Mesenchymal stem cell (in vitro differentiated cells and primary cell): ENCODE data around the gene CHCHD3.

Source experiments
- DNase-seq: peaks from one replicate; pipeline ENCODE4 v3.0.0-alpha.2; 2013
- H2AFZ ChIP-seq: one replicate; pipeline ENCODE4 v1.6.1; 2013; ENCODE audit warnings: low read depth, mild to moderate bottlenecking, control low read depth, inconsistent platforms, low read length, moderate library complexity
- H2AK5ac ChIP-seq: 2 replicates; pipeline ENCODE4 v1.6.1; 2013; ENCODE audit warnings: low read length, moderate library complexity, mild to moderate bottlenecking, inconsistent platforms; ENCODE audit not compliant: severe bottlenecking
- H2BK120ac ChIP-seq: one replicate; pipeline ENCODE4 v1.6.1; 2013; ENCODE audit warnings: low read depth, mild to moderate bottlenecking, inconsistent platforms, low read length, moderate library complexity
- H2BK12ac ChIP-seq, 2 experiments: one replicate each; pipeline ENCODE4 v1.6.1; 2013; ENCODE audit warnings: inconsistent platforms in 2 of 2, low read length in 2 of 2, mild to moderate bottlenecking in 2 of 2, moderate library complexity in 2 of 2, control low read depth in 1 of 2
- H2BK15ac ChIP-seq: one replicate; pipeline ENCODE4 v1.6.1; 2013; ENCODE audit warnings: mild to moderate bottlenecking, low read depth, inconsistent platforms; ENCODE audit not compliant: poor library complexity, severe bottlenecking
- H2BK5ac ChIP-seq: 2 replicates; pipeline ENCODE4 v1.6.1; 2013; ENCODE audit warnings: low read depth, mild to moderate bottlenecking, low read length, control low read depth, inconsistent platforms; ENCODE audit not compliant: poor library complexity, severe bottlenecking
- H3K14ac ChIP-seq, 2 experiments: one replicate each; pipeline ENCODE4 v1.6.1; 2013; ENCODE audit warnings: inconsistent platforms in 2 of 2, low read length in 2 of 2, control low read depth in 1 of 2, mild to moderate bottlenecking in 1 of 2, moderate library complexity in 1 of 2
- H3K18ac ChIP-seq, 2 experiments: one replicate each; pipeline ENCODE4 v1.6.1; 2013; ENCODE audit warnings: inconsistent platforms in 2 of 2, low read length in 2 of 2, control low read depth in 1 of 2, low read depth in 1 of 2, mild to moderate bottlenecking in 1 of 2
- H3K23ac ChIP-seq, 2 experiments: one replicate each; pipeline ENCODE4 v1.6.1; 2013; ENCODE audit warnings: inconsistent platforms in 2 of 2, low read length in 2 of 2, mild to moderate bottlenecking in 2 of 2, moderate library complexity in 2 of 2, control low read depth in 1 of 2
- H3K27ac ChIP-seq: 2 replicates; pipeline ENCODE4 v1.5.1; 2013; ENCODE audit warnings: mild to moderate bottlenecking, moderate library complexity, low read length, control low read depth, inconsistent platforms; ENCODE audit not compliant: poor library complexity, severe bottlenecking
- H3K27me3 ChIP-seq, 2 experiments: 2 replicates each; pipeline versions ENCODE4 v1.6.1 to v1.7.0; 2013; ENCODE audit warnings: low read length in 2 of 2, mild to moderate bottlenecking in 2 of 2, moderate library complexity in 2 of 2, control low read depth in 1 of 2, inconsistent platforms in 1 of 2; ENCODE audit not compliant: control insufficient read depth in 1 of 2, insufficient read depth in 1 of 2
- H3K36me3 ChIP-seq, 2 experiments: 2 replicates each; pipeline versions ENCODE4 v1.6.1 to v1.7.0; 2013; ENCODE audit warnings: low read length in 2 of 2, control low read depth in 1 of 2, inconsistent platforms in 1 of 2, low read depth in 1 of 2, mild to moderate bottlenecking in 1 of 2; ENCODE audit not compliant: insufficient read depth in 2 of 2, control insufficient read depth in 1 of 2
- H3K4ac ChIP-seq, 2 experiments: one replicate each; pipeline ENCODE4 v1.6.1; 2013; ENCODE audit warnings: inconsistent platforms in 2 of 2, low read length in 2 of 2, mild to moderate bottlenecking in 2 of 2, moderate library complexity in 2 of 2, control low read depth in 1 of 2, low read depth in 1 of 2
- H3K4me1 ChIP-seq: 2 replicates; pipeline ENCODE4 v1.6.1; 2013; ENCODE audit warnings: low read depth, low read length, control low read depth; ENCODE audit not compliant: control insufficient read depth, insufficient read depth
- H3K4me2 ChIP-seq: 2 replicates; pipeline ENCODE4 v1.6.1; 2013; ENCODE audit warnings: low read length, mild to moderate bottlenecking, inconsistent platforms; ENCODE audit not compliant: poor library complexity, severe bottlenecking
- H3K4me3 ChIP-seq, 2 experiments: 2 replicates each; pipeline versions ENCODE4 v1.5.1 to v1.7.0; 2013; ENCODE audit warnings: low read length in 2 of 2, mild to moderate bottlenecking in 2 of 2, control low read depth in 1 of 2, low read depth in 1 of 2; ENCODE audit not compliant: insufficient read depth in 1 of 2
- H3K79me1 ChIP-seq: replicated peaks from 2 replicates; pipeline ENCODE4 v1.6.1; 2013; ENCODE audit warnings: mild to moderate bottlenecking, control low read depth, low read length, inconsistent platforms; ENCODE audit not compliant: poor library complexity, severe bottlenecking
- H3K9ac ChIP-seq: 2 replicates; pipeline ENCODE4 v1.7.0; 2013; ENCODE audit warnings: mild to moderate bottlenecking, low read length, moderate library complexity
- H3K9me3 ChIP-seq: 2 replicates; pipeline ENCODE4 v1.7.0; 2013; ENCODE audit warnings: mild to moderate bottlenecking, low read length; ENCODE audit not compliant: control insufficient read depth
- H4K8ac ChIP-seq: one replicate; pipeline ENCODE4 v1.6.1; 2013; ENCODE audit warnings: inconsistent platforms, mild to moderate bottlenecking, low read length, moderate library complexity
- H4K91ac ChIP-seq: one replicate; pipeline ENCODE4 v1.6.1; 2013; ENCODE audit warnings: mild to moderate bottlenecking, low read length, inconsistent platforms
- WGBS: methylation state at CpG from one replicate; pipeline ENCODE4 v1.1.7; 2013; ENCODE audit warnings: mixed read lengths; 5-methylcytosine and 5-hydroxymethylcytosine counted together

CHCHD3 gene

GRCh38 chr7:133071506-133071905, 10.4 kb downstream of the CHCHD3 start:
- Histone ChIP-seq H3K4ac (no peak overlapping the region), H2BK120ac (no peak overlapping the region), H4K8ac (no peak overlapping the region), H3K27me3 (no peaks in the 10 kb centered on the region), H2AK5ac (no peak overlapping the region), H3K4me2 (no peak overlapping the region), H3K4me1 (no peaks in the 10 kb centered on the region), H4K91ac (no peak overlapping the region), H3K79me1 (peaks cover 28% of the 10 kb centered on the region), H3K27ac (no peak overlapping the region), H3K14ac (no peak overlapping the region), H3K9me3 (no peaks in the 10 kb centered on the region), H2BK5ac (no peak overlapping the region), H3K4me3 (no peak overlapping the region), H2BK12ac (no peak overlapping the region), H3K9ac (no peak overlapping the region), H2AFZ (no peak overlapping the region), H3K18ac (no peak overlapping the region), H3K36me3 (peaks cover under 1 to 29% of the 10 kb centered on the region in 2 experiments), H2BK15ac (no peak overlapping the region), H3K23ac (no peak overlapping the region)
- 100% methylated on average over 1 of the region's 2 CpGs for WGBS
- DNase-seq, result no peak

GRCh38 chr7:133070562-133070961, 11.3 kb downstream of the CHCHD3 start:
- no peak overlapping the region for H3K4me3 ChIP-seq
- H2BK12ac ChIP-seq, result no peak overlapping the region
- H3K23ac ChIP-seq, result no peak overlapping the region
- H3K4ac ChIP-seq, result no peak overlapping the region
- no peak overlapping the region for H2BK5ac ChIP-seq
- H3K4me2 ChIP-seq, result no peak overlapping the region
- H4K91ac ChIP-seq, result no peak overlapping the region
- peaks cover 3 to 31% of the 10 kb centered on the region in 2 experiments for H3K36me3 ChIP-seq
- no peaks in the 10 kb centered on the region for H3K4me1 ChIP-seq
- no peak overlapping the region for H3K27ac ChIP-seq
- no peak overlapping the region for H2AFZ ChIP-seq
- H3K18ac ChIP-seq, result no peak overlapping the region
- no peak overlapping the region for H4K8ac ChIP-seq
- no peak for DNase-seq
- no peak overlapping the region for H2BK15ac ChIP-seq
- H3K14ac ChIP-seq, result no peak overlapping the region
- no peaks in the 10 kb centered on the region for H3K9me3 ChIP-seq
- no peak overlapping the region for H3K9ac ChIP-seq
- H3K79me1 ChIP-seq, result peaks cover 28% of the 10 kb centered on the region
- 76% methylated on average over 2 of the region's 2 CpGs for WGBS
- H2BK120ac ChIP-seq, result no peak overlapping the region
- H3K27me3 ChIP-seq, result no peaks in the 10 kb centered on the region
- H2AK5ac ChIP-seq, result no peak overlapping the region

DNA sequence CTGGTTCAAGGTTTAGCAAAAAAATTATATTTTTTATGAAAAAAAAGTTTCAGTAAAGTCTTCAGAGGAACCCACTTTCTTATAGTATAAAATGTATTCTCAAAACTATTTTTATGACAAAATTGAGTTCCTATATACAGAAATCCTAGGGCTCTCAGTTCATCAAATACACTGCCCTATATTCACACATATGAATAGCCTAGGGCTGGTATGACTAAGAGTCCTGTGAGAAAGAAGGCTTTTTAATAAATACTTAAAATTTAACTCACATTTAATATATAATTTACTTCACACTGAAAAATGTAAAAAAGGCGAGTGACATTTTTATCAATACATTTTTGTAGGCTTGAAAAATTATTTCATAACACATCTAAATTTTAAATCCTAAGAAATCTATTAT, 16.6 kb downstream of the CHCHD3 start:
- Histone ChIP-seq H2AK5ac (no peak overlapping the region), H3K4me1 (no peaks in the 10 kb centered on the region), H3K4me2 (no peak overlapping the region), H3K23ac (no peak overlapping the region), H3K27me3 (no peaks in the 10 kb centered on the region), H3K9me3 (no peaks in the 10 kb centered on the region), H2BK5ac (no peak overlapping the region), H3K14ac (no peak overlapping the region), H2BK12ac (no peak overlapping the region), H3K4me3 (no peak overlapping the region), H3K27ac (no peak overlapping the region), H4K8ac (no peak overlapping the region), H3K79me1 (peaks cover 31% of the 10 kb centered on the region), H3K36me3 (peaks cover 6 to 32% of the 10 kb centered on the region in 2 experiments), H2BK15ac (no peak overlapping the region), H2BK120ac (no peak overlapping the region), H3K18ac (no peak overlapping the region), H2AFZ (no peak overlapping the region), H3K4ac (no peak overlapping the region), H3K9ac (no peak overlapping the region), H4K91ac (no peak overlapping the region)
- WGBS, result no CpG with 5 or more reads among the region's 1 CpG
- DNase-seq, result no peak

DNA sequence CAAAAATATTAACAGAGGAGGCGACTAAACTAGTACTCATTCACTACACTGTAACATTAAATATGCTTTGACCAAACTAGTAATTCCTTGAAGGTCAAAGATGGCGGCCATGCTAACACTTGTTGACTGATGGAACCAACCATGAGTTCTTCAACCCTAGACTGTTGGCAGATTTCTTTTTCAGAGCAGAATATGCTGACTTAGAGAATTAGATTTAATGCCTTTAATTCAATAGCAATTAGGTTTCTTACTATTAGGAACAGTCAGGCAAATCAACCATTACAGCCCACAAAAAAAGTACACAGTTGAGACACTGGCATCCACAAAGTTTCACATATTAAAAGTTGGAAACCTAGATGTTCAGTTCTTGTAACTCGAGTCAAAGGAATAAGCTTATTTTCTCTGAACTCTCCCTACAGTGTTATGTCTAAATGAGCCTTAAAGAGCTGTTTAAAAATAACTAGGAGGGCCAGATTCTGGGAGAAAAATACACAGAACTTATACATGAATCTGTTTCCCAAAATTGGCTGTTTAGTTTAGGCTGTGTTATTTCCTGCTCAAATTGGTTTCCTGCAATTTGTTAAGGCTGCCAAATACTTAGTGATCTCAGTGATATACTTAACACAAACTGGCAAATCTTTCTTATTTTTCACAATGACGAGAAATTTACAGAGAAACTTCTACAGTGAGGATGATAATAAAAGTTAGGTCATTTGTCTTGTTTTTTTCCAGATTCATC, 17.6 kb downstream of the CHCHD3 start:
- H4K8ac ChIP-seq, result no peak overlapping the region
- H3K79me1 ChIP-seq, result peaks cover 36% of the 10 kb centered on the region
- no peaks in the 10 kb centered on the region for H3K4me1 ChIP-seq
- no peak overlapping the region for H2BK12ac ChIP-seq
- peaks cover 6 to 32% of the 10 kb centered on the region in 2 experiments for H3K36me3 ChIP-seq
- H2BK5ac ChIP-seq, result no peak overlapping the region
- no peak overlapping the region for H3K4me2 ChIP-seq
- no peak for DNase-seq
- H3K23ac ChIP-seq, result no peak overlapping the region
- no peak overlapping the region for H3K18ac ChIP-seq
- H3K9me3 ChIP-seq, result no peaks in the 10 kb centered on the region
- WGBS, result 98% methylated on average over 2 of the region's 4 CpGs
- no peak overlapping the region for H2BK120ac ChIP-seq
- no peak overlapping the region for H3K4ac ChIP-seq
- no peak overlapping the region for H3K4me3 ChIP-seq
- H3K14ac ChIP-seq, result no peak overlapping the region
- H2AFZ ChIP-seq, result no peak overlapping the region
- no peak overlapping the region for H2AK5ac ChIP-seq
- no peak overlapping the region for H3K27ac ChIP-seq
- H4K91ac ChIP-seq, result no peak overlapping the region
- H2BK15ac ChIP-seq, result no peak overlapping the region
- H3K9ac ChIP-seq, result no peak overlapping the region
- no peaks in the 10 kb centered on the region for H3K27me3 ChIP-seq
